Left lung (tissue), 10 donors: ENCODE data around the gene HOXD12. TPM values are rescaled to one million over a fixed set of nuclear protein-coding genes. Genes with fewer than 3 reads are reported as not detected.

Experiments used
- ATAC-seq: fragments of 200-7000 bp; cut with Tn5 transposase; one replicate; pipeline ENCODE4 v1.9.1; 2020; ENCODE audit warnings: moderate library complexity
- DNase-seq, 4 donors: peaks; one replicate each; pipeline ENCODE4 v3.0.0-alpha.2; 2013 to 2020
- H3K27ac ChIP-seq, 2 donors: fragments of 200-600 bp; sonication (generic) in 1 of 2; one replicate each; pipeline versions ENCODE4 v1.5.0 to v1.8.0; 2020 to 2021
- H3K27me3 ChIP-seq, 2 donors: fragments of 200-600 bp; sonication (generic) in 1 of 2; one replicate each; pipeline versions ENCODE4 v1.5.0 to v1.8.0; 2020 to 2021
- H3K36me3 ChIP-seq, 2 donors: fragments of 200-600 bp; sonication (generic) in 1 of 2; one replicate each; pipeline versions ENCODE4 v1.5.0 to v1.8.0; 2020 to 2021
- H3K4me1 ChIP-seq, 2 donors: fragments of 200-600 bp; one replicate each; pipeline ENCODE4 v1.8.0; 2021
- H3K4me3 ChIP-seq, 2 donors: fragments of 200-600 bp; sonication (generic) in 1 of 2; one replicate each; pipeline versions ENCODE4 v1.5.0 to v1.8.0; 2020 to 2021; ENCODE audit warnings: mild to moderate bottlenecking in 1 of 2
- H3K9me3 ChIP-seq, 2 donors: fragments of 200-600 bp; sonication (generic) in 1 of 2; one replicate each; pipeline versions ENCODE4 v1.5.0 to v1.8.0; 2020 to 2021
- intact Hi-C, 2 donors: fragments of 100-400 bp; cut with DNase I; formaldehyde crosslinking; loops; one replicate each; pipeline versions ENCODE4 v1.11.2 to v1.14.2; 2022
- polyA plus RNA-seq, 6 donors: library from polyadenylated mRNA; unstranded; fragments of 120-200 nt; gene quantifications; one replicate each; pipeline ENCODE4 v1.2.1, GENCODE V29; 2013; ENCODE audit not compliant: insufficient read length in 6 of 6
- total RNA-seq, 2 donors: library from RNA; stranded (reverse); fragmentation: NEBNext Ultra II Directional; extraction: Animal tissue kit (Norgen Biotek cat#: 25700); gene quantifications; one replicate each; pipeline ENCODE4 v1.2.1, GENCODE V29; 2021
- TF ChIP-seq, protein P1 (sequence below), 2 donors: fragments of 200-600 bp; sonication (generic) in 1 of 2; IDR thresholded peaks; one replicate each; pipeline versions ENCODE4 v1.5.0 to v1.8.0; 2021; ENCODE audit warnings: antibody characterized with exemption in 2 of 2
- donor health status: DM: no; HTN: yes; CAD: no.
- donor health status: DM: no; HTN: no; CAD: no.

HOXD12 gene
- total and polyA plus RNA-seq, 8 donors = not detected

DNA sequence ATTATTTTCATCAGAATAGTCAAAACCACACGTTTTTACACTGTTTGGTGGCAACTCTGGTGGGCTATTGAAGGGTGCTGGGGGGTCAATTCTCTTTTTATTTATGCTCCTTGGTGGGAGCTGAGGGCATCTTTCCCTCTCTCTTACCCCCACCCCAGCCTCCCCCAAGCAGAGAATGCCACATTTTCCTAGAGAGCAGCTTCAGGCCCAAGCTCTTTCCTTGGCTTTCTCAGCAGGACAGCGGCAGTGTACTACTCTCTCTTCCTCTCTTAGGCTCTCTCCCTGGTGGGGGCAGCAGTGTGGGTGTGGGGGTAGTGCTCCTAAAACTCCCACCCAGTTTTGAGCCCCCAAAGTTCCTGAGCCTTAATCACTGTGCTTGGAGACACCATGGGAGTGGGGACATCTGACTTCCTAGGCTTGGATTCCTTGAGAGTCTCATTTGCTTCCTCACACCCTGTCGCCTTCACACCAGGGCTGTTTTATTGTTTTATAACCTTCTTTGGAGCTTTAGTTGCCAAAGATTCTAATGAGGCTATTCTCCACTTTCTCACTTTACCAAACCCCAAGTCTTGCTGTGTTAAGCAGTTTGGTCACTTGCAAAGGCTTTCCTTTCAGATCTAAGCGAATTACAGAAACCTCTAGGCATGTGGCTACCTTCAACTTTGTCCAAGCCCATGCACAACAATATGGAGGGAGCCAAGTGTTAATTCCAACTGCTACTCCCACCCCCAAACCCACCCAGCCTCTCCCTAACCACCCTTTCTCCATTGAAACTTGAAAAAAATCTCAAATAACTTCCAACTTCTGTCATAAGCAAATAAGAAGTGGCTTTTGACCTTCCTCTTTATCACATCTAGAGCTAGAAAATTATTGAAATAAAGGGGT lies 45.7 kb downstream of the HOXD12 start:
- peaks cover 69 to 100% of the 10 kb centered on the region in 2 donors for H3K27me3 ChIP-seq
- TF ChIP-seq, protein P1, sequence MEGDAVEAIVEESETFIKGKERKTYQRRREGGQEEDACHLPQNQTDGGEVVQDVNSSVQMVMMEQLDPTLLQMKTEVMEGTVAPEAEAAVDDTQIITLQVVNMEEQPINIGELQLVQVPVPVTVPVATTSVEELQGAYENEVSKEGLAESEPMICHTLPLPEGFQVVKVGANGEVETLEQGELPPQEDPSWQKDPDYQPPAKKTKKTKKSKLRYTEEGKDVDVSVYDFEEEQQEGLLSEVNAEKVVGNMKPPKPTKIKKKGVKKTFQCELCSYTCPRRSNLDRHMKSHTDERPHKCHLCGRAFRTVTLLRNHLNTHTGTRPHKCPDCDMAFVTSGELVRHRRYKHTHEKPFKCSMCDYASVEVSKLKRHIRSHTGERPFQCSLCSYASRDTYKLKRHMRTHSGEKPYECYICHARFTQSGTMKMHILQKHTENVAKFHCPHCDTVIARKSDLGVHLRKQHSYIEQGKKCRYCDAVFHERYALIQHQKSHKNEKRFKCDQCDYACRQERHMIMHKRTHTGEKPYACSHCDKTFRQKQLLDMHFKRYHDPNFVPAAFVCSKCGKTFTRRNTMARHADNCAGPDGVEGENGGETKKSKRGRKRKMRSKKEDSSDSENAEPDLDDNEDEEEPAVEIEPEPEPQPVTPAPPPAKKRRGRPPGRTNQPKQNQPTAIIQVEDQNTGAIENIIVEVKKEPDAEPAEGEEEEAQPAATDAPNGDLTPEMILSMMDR (IDR thresholded peaks at IDR 0.05) = no peak
- ATAC-seq (no peak), DNase-seq (no peak)
- H3K27ac ChIP-seq = no peak overlapping the region
- no peaks in the 10 kb centered on the region for H3K36me3 ChIP-seq
- intact Hi-C loops = loop anchor here in 1 of 2 donors (10.0 kb wide), 1 partner anchor 309 kb away; no protein-coding TSS in a partner anchor
- no peak overlapping the region for H3K4me3 ChIP-seq
- H3K4me1 ChIP-seq = peaks cover 0 to 6% of the 10 kb centered on the region in 2 donors
- H3K9me3 ChIP-seq = no peaks in the 10 kb centered on the region

- ATAC-seq (no peak), DNase-seq (no peak)
- no peaks in the 10 kb centered on the region for H3K36me3 ChIP-seq
- H3K27me3 ChIP-seq = peaks cover 71 to 100% of the 10 kb centered on the region in 2 donors
- intact Hi-C loops = loop anchor here in 1 of 2 donors (10.0 kb wide), 1 partner anchor 309 kb away; no protein-coding TSS in a partner anchor
- no peak overlapping the region for H3K27ac ChIP-seq
- TF ChIP-seq, protein P1 (IDR thresholded peaks at IDR 0.05) = no peak
- no peaks in the 10 kb centered on the region for H3K4me1 ChIP-seq
- no peak overlapping the region for H3K4me3 ChIP-seq
- no peaks in the 10 kb centered on the region for H3K9me3 ChIP-seq
Observed at GRCh38 chr2:176146101-176146500, 46.5 kb downstream of the HOXD12 start.

GRCh38 chr2:176146645-176147044 lies 47.0 kb downstream of the HOXD12 start:
- intact Hi-C loops = loop anchor here in 1 of 2 donors (10.0 kb wide), 1 partner anchor 308 kb away; no protein-coding TSS in a partner anchor
- Histone ChIP-seq H3K27ac (no peak overlapping the region), H3K36me3 (no peaks in the 10 kb centered on the region), H3K9me3 (no peaks in the 10 kb centered on the region), H3K4me3 (no peak overlapping the region), H3K4me1 (no peaks in the 10 kb centered on the region), H3K27me3 (peaks cover 71 to 100% of the 10 kb centered on the region in 2 donors)
- no peak for ATAC-seq
- TF ChIP-seq, protein P1 (IDR thresholded peaks at IDR 0.05) = no peak
- DNase-seq = no peak

- no peaks in the 10 kb centered on the region for H3K9me3 ChIP-seq
- DNase-seq = no peak
- TF ChIP-seq, protein P1 (IDR thresholded peaks at IDR 0.05) = no peak
- ATAC-seq = no peak
- no peaks in the 10 kb centered on the region for H3K4me1 ChIP-seq
- intact Hi-C loops = loop anchor here in 1 of 2 donors (10.0 kb wide), 1 partner anchor 307 kb away; no protein-coding TSS in a partner anchor
- H3K4me3 ChIP-seq = no peak overlapping the region
- H3K36me3 ChIP-seq = no peaks in the 10 kb centered on the region
- H3K27ac ChIP-seq = no peak overlapping the region
- peaks cover 77 to 100% of the 10 kb centered on the region in 2 donors for H3K27me3 ChIP-seq
Observed at GRCh38 chr2:176147210-176147799, 47.7 kb downstream of the HOXD12 start.
